Heart left ventricle (tissue), 16 donors: ENCODE results near the gene NLRC5. TPM values are rescaled to one million over a fixed set of nuclear protein-coding genes. Genes with fewer than 3 reads are reported as not detected.

Experiments
- ATAC-seq, 4 donors: fragments of 200-7000 bp; cut with Tn5 transposase; one replicate each; pipeline ENCODE4 v1.9.1; 2020 to 2022; ENCODE audit warnings: moderate library complexity in 4 of 4, mild to moderate bottlenecking in 3 of 4, moderate number of reproducible peaks in 1 of 4
- DNase-seq, 5 donors: peaks; one replicate each; pipeline ENCODE4 v3.0.0-alpha.2; 2020
- H3K27ac ChIP-seq, 12 donors: fragments of 200-600 bp; sonication (generic) in 4 of 12; one replicate each; pipeline versions ENCODE4 v1.5.0 to v1.8.0; 2016 to 2022; ENCODE audit warnings: mild to moderate bottlenecking in 2 of 12
- H3K27me3 ChIP-seq, 9 donors: fragments of 200-600 bp; sonication (generic) in 2 of 9; one replicate each; pipeline versions ENCODE4 v1.5.1 to v1.8.0; 2016 to 2022; ENCODE audit warnings: mild to moderate bottlenecking in 3 of 9
- H3K36me3 ChIP-seq, 9 donors: fragments of 200-600 bp; sonication (generic) in 2 of 9; one replicate each; pipeline versions ENCODE4 v1.5.0 to v1.8.0; 2018 to 2022; ENCODE audit warnings: mild to moderate bottlenecking in 2 of 9
- H3K4me1 ChIP-seq, 12 donors: fragments of 200-600 bp; sonication (generic) in 4 of 12; one replicate each; pipeline versions ENCODE4 v1.5.0 to v1.8.0; 2016 to 2022; ENCODE audit warnings: mild to moderate bottlenecking in 3 of 12
- H3K4me3 ChIP-seq, 12 donors: fragments of 200-600 bp; sonication (generic) in 4 of 12; one replicate each; pipeline versions ENCODE4 v1.5.0 to v1.8.0; 2017 to 2022; ENCODE audit warnings: mild to moderate bottlenecking in 9 of 12, moderate library complexity in 4 of 12
- H3K9me3 ChIP-seq, 12 donors: fragments of 200-600 bp; sonication (generic) in 4 of 12; one replicate each; pipeline versions ENCODE4 v1.5.0 to v1.8.0; 2016 to 2022; ENCODE audit warnings: mild to moderate bottlenecking in 1 of 12
- CTCF ChIP-seq, 12 donors: fragments of 200-600 bp; sonication (generic) in 4 of 12; IDR thresholded peaks; one replicate each; pipeline versions ENCODE4 v1.5.0 to v1.8.0; 2018 to 2022; ENCODE audit warnings: antibody characterized with exemption in 12 of 12, mild to moderate bottlenecking in 5 of 12
- POLR2A ChIP-seq, 2 donors: fragments of 450-650 bp; IDR thresholded peaks; one replicate each; pipeline ENCODE4 v1.6.1; 2017; ENCODE audit warnings: antibody characterized with exemption in 2 of 2, mild to moderate bottlenecking in 2 of 2, moderate library complexity in 2 of 2
- WGBS, 4 donors: extraction: QIAGEN DNeasy Blood & Tissue Kit in 2 of 4; methylation state at CpG; one replicate each; pipeline versions ENCODE4 v1.1.5 to v1.1.7; 2013 to 2018; 5-methylcytosine and 5-hydroxymethylcytosine counted together
- intact Hi-C, 10 donors: fragments of 100-400 bp; cut with DNase I; formaldehyde crosslinking; loops; one replicate each; pipeline versions ENCODE4 v1.11.1 to v1.14.2; 2022
- polyA plus RNA-seq, 2 donors: library from polyadenylated mRNA; stranded (reverse); fragments of 200-250 nt; gene quantifications; one replicate each; pipeline ENCODE4 v1.2.3, GENCODE V29; 2013
- total RNA-seq, 9 donors: library from RNA; depleted of rRNA in 2 of 9; stranded (reverse); fragments of >200 nt in 2 of 9; fragmentation: NEBNext Ultra II Directional in 3 of 9; extraction: Animal tissue kit (Norgen Biotek cat#: 25700) in 3 of 9; gene quantifications; one replicate each; pipeline versions ENCODE4 v1.1.0 to v1.2.4, GENCODE V29; 2016 to 2023
- donor health status: ischemic (EF 13 %, LVEDD 7.1; RV severe dilation, severe dysfunction).
- donor health status: healthy with polysubstance abuse.
- donor health status: DM: no; HTN: yes; CAD: no.
- donor health status: DM: no; HTN: no; CAD: no.
- donor health status: ischemic (EF 25% LVEDD 6.9; RV normal size, moderate dysfunction).
- donor health status: ischemic (EF 25% LVEDD 5.7; RV mildly dilated, moderate dysfunction).
- donor health status: healthy.
- donor health status: DM: yes; HTN: yes; CAD: no.
- donor health status: ischemic (EF 35%, LVEDD 5.7; RV mildly dilated, moderate dysfunction).
- donor health status: nonischemic (EF 11% LVEDD 7.7; RV severe dilation, severe dysfunction).
- donor health status: DM: yes; HTN: yes; CAD: no.
- donor health status: PGD.
- donor health status: ischemic (EF 29% LVEDD 5.4; RV normal size, mild dysfunction).
- donor health status: nonischemic (EF 23%, LVEDD 6.1; RV moderate dilation, normal function).

NLRC5 gene
- total and polyA plus RNA-seq, 11 donors = 5.8 to 98.6 (median 9.9) TPM

- peaks cover 0 to 3% (median 0%) of the 10 kb centered on the region in 12 donors for H3K9me3 ChIP-seq
- ATAC-seq (no peak), DNase-seq (no peak)
- H3K27me3 ChIP-seq = no peaks in the 10 kb centered on the region
- no peak overlapping the region for H3K27ac ChIP-seq
- TF ChIP-seq CTCF (IDR thresholded peaks at IDR 0.05) (no peak), POLR2A (IDR thresholded peaks at IDR 0.05) (no peak)
- H3K4me3 ChIP-seq = no peak overlapping the region
- WGBS, 4 donors = 82 to 89% (median 87%) methylated on average over 1 to 2 of the region's 2 CpGs
- H3K4me1 ChIP-seq = peaks cover 0 to 41% (median 5%) of the 10 kb centered on the region in 12 donors
- intact Hi-C loops = loop anchor here in 1 of 10 donors (5.0 kb wide), 1 partner anchor 52 kb away; no protein-coding TSS in a partner anchor
- H3K36me3 ChIP-seq = peaks cover 0 to 87% (median 37%) of the 10 kb centered on the region in 9 donors
These were observed 30.4 kb downstream of the NLRC5 start for GRCh38 chr16:57019746-57020145.

DNA sequence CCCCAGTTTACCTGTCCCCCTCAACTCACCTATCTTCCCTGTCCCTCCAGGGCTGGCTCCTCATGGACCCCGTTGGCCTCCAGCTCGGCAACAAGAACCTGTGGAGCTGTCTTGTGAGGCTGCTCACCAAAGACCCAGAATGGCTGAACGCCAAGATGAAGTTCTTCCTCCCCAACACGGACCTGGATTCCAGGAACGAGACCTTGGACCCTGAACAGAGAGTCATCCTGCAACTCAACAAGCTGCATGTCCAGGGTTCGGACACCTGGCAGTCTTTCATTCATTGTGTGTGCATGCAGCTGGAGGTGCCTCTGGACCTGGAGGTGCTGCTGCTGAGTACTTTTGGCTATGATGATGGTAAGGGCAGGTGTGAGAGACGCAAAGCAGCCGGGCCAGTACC, 31.3 kb downstream of the NLRC5 start:
- Histone ChIP-seq H3K4me3 (no peak overlapping the region), H3K27ac (no peak overlapping the region), H3K4me1 (peaks cover 0 to 37% (median 0%) of the 10 kb centered on the region in 12 donors), H3K36me3 (peaks cover 0 to 96% (median 37%) of the 10 kb centered on the region in 9 donors), H3K9me3 (peaks cover 0 to 3% (median 0%) of the 10 kb centered on the region in 12 donors), H3K27me3 (no peaks in the 10 kb centered on the region)
- WGBS, 4 donors = 88 to 91% (median 90%) methylated on average over 8 of the region's 8 CpGs
- intact Hi-C loops = loop anchor here in 1 of 10 donors (5.0 kb wide), 1 partner anchor 53 kb away; no protein-coding TSS in a partner anchor
- TF ChIP-seq CTCF (IDR thresholded peaks at IDR 0.05) (no peak), POLR2A (IDR thresholded peaks at IDR 0.05) (no peak)
- DNase-seq (no peak), ATAC-seq (no peak)

GRCh38 chr16:57021757-57022156, 32.4 kb downstream of the NLRC5 start:
- no peak overlapping the region for H3K4me3 ChIP-seq
- H3K4me1 ChIP-seq = peaks cover 0 to 28% (median 0%) of the 10 kb centered on the region in 12 donors
- intact Hi-C loops = loop anchor here in 1 of 10 donors (5.0 kb wide), 1 partner anchor 54 kb away; no protein-coding TSS in a partner anchor
- ATAC-seq = no peak
- no peaks in the 10 kb centered on the region for H3K27me3 ChIP-seq
- DNase-seq = no peak
- TF ChIP-seq CTCF (IDR thresholded peaks at IDR 0.05) (no peak), POLR2A (IDR thresholded peaks at IDR 0.05) (no peak)
- 95 to 96% (median 96%) methylated on average over 6 of the region's 6 CpGs for WGBS, 4 donors
- peaks cover 0 to 3% (median 0%) of the 10 kb centered on the region in 12 donors for H3K9me3 ChIP-seq
- peaks cover 0 to 97% (median 45%) of the 10 kb centered on the region in 9 donors for H3K36me3 ChIP-seq
- H3K27ac ChIP-seq = no peak overlapping the region

DNA sequence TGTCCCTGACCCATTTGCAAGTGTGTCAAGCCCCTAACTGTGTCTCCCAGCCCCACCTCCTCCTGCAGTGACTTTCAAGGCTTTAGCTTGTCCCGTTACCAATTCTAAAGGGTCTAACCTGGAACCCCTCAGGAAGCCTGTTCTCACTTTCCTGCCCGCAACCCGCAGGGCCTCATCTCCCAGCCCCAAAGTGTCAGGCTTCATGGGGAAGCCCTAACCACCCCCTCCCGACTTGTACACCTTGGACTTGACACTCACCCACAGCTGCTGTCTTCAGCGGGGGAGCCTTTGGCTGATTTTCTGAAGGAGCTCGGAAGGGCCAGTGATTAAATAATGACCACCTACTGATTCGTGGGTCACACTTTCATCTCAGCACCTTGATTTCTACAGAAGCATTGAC, 33.1 kb downstream of the NLRC5 start:
- ATAC-seq (no peak), DNase-seq (no peak)
- H3K9me3 ChIP-seq = peaks cover 0 to 3% (median 0%) of the 10 kb centered on the region in 12 donors
- H3K36me3 ChIP-seq = peaks cover 0 to 97% (median 45%) of the 10 kb centered on the region in 9 donors
- intact Hi-C loops = loop anchor here in 1 of 10 donors (5.0 kb wide), 1 partner anchor 55 kb away; no protein-coding TSS in a partner anchor
- peaks cover 0 to 28% (median 0%) of the 10 kb centered on the region in 12 donors for H3K4me1 ChIP-seq
- no peak overlapping the region for H3K4me3 ChIP-seq
- WGBS, 4 donors = 92 to 93% (median 92%) methylated on average over 7 of the region's 7 CpGs
- TF ChIP-seq CTCF (IDR thresholded peaks at IDR 0.05) (no peak), POLR2A (IDR thresholded peaks at IDR 0.05) (no peak)
- no peaks in the 10 kb centered on the region for H3K27me3 ChIP-seq
- no peak overlapping the region for H3K27ac ChIP-seq
